Skeletal muscle cell (primary cell): ENCODE results near the gene KCP.
A peak's percentile ranks its signal among the peaks of the same experiment; 100 is the strongest.

Source experiments
- DNase-seq: peaks from one replicate; pipeline ENCODE4 v3.0.0-alpha.2; 2010; ENCODE audit warnings: low read depth
- H3K4me3 ChIP-seq: 2 replicates; pipeline ENCODE4 v1.5.1; 2011; ENCODE audit warnings: low read depth, mild to moderate bottlenecking, control low read depth, low read length, moderate library complexity

Gene KCP

GRCh38 chr7:128835231-128835751, 75.2 kb downstream of the KCP start:
- DNase-seq, result no peak
- no peak overlapping the region for H3K4me3 ChIP-seq

- peak overlapping the region; percentile 98 for H3K4me3 ChIP-seq
- no peak for DNase-seq
Measured at GRCh38 chr7:128833946-128834325, 76.6 kb downstream of the KCP start.

GRCh38 chr7:128833148-128833945, 77.2 kb downstream of the KCP start:
- peak overlapping the region; percentile 98 for H3K4me3 ChIP-seq
- peak; percentile 85 for DNase-seq

- no peak for DNase-seq
- peak overlapping the region; percentile 98 for H3K4me3 ChIP-seq
Measured at GRCh38 chr7:128832880-128833147, 77.7 kb downstream of the KCP start.

GRCh38 chr7:128831994-128832879, 78.3 kb downstream of the KCP start:
- DNase-seq, result peak; percentile 43
- peak overlapping the region; percentile 98 for H3K4me3 ChIP-seq

- H3K4me3 ChIP-seq, result peak overlapping the region; percentile 98
- no peak for DNase-seq
Measured at GRCh38 chr7:128831178-128831993, 79.1 kb downstream of the KCP start.

GRCh38 chr7:128830231-128831177, 80.0 kb downstream of the KCP start, which contains the start of gene FLNC:
Gene FLNC (plus strand): TSS chr7:128830406. CDS start chr7:128830638, 232 bp downstream.
- peak within 1 kb of the TSS; percentile 98 for H3K4me3 ChIP-seq
- DNase-seq, result no peak

- DNase-seq, result no peak
Measured at GRCh38 chr7:128829391-128830166, 80.9 kb downstream of the KCP start.

GRCh38 chr7:128827971-128828711, 82.4 kb downstream of the KCP start:
- no peak for DNase-seq
- no peak overlapping the region for H3K4me3 ChIP-seq

More at GRCh38 chr7:128829391-128830166, 80.9 kb downstream of the KCP start:
- H3K4me3 ChIP-seq, result peak overlapping the region; percentile 21

GRCh38 chr7:128827248-128827958, 83.1 kb downstream of the KCP start:
- H3K4me3 ChIP-seq, result no peak overlapping the region
- DNase-seq, result peak; percentile 93

- no peak overlapping the region for H3K4me3 ChIP-seq
Measured at GRCh38 chr7:128826916-128827247, 83.6 kb downstream of the KCP start.

More at GRCh38 chr7:128826916-128827247, 83.6 kb downstream of the KCP start:
- DNase-seq, result no peak
